DMS79 treated with DMSO at 0.1 percent for 48 hours (cell line): ENCODE data around the gene AGAP4.
"Not testable (repeated sequence)": the region's sequence is repeated elsewhere in the genome, so short reads cannot be mapped to it uniquely, and the experiment has no call there.

ENCODE experiments used
- DNase-seq: peaks from one replicate; lab custom pipeline; 2025; lab: John Stamatoyannopoulos, UW

AGAP4 gene

GRCh38 chr10:45847400-45847799 is at the start of gene AGAP4:
AGAP4 (minus strand) TSS chr10:45847500; CDS start chr10:45847347, 153 bp downstream.
- not testable (repeated sequence) for DNase-seq

GRCh38 chr10:45890721-45891120 is 43.4 kb upstream of the AGAP4 start:
- not testable (repeated sequence) for DNase-seq

GRCh38 chr10:45889539-45890230 is 42.4 kb upstream of the AGAP4 start:
- DNase-seq: not testable (repeated sequence)

GRCh38 chr10:45882880-45883279 is 35.6 kb upstream of the AGAP4 start:
- not testable (repeated sequence) for DNase-seq

- DNase-seq: not testable (repeated sequence)
These were observed 18.1 kb upstream of the AGAP4 start for GRCh38 chr10:45865404-45865803.

- DNase-seq: not testable (repeated sequence)
These were observed 17.0 kb upstream of the AGAP4 start for GRCh38 chr10:45864264-45864663.

GRCh38 chr10:45863632-45864031 is 16.3 kb upstream of the AGAP4 start:
- not testable (repeated sequence) for DNase-seq

- not testable (repeated sequence) for DNase-seq
These were observed 10.6 kb upstream of the AGAP4 start for GRCh38 chr10:45857931-45858330.

GRCh38 chr10:45848467-45848866 is 1.2 kb upstream of the AGAP4 start:
- DNase-seq: not testable (repeated sequence)

- DNase-seq: not testable (repeated sequence)
These were observed 24.4 kb downstream of the AGAP4 start for GRCh38 chr10:45822918-45823317.

GRCh38 chr10:45820107-45820830 is 27.0 kb downstream of the AGAP4 start:
- DNase-seq: not testable (repeated sequence)

GRCh38 chr10:45819552-45819951 is 27.7 kb downstream of the AGAP4 start:
- no peak for DNase-seq

- no peak for DNase-seq
These were observed 29.4 kb downstream of the AGAP4 start for GRCh38 chr10:45817912-45818311.

GRCh38 chr10:45817130-45817859 is 30.0 kb downstream of the AGAP4 start:
- DNase-seq: no peak

GRCh38 chr10:45814146-45814545 is 33.2 kb downstream of the AGAP4 start:
- DNase-seq: not testable (repeated sequence)

- DNase-seq: not testable (repeated sequence)
These were observed 34.3 kb downstream of the AGAP4 start for GRCh38 chr10:45812959-45813358.

GRCh38 chr10:45811075-45811474 is 36.2 kb downstream of the AGAP4 start:
- no peak for DNase-seq

- no peak for DNase-seq
These were observed 37.5 kb downstream of the AGAP4 start for GRCh38 chr10:45809837-45810236.

GRCh38 chr10:45804996-45805395 is 42.3 kb downstream of the AGAP4 start:
- not testable (repeated sequence) for DNase-seq

- DNase-seq: not testable (repeated sequence)
These were observed 44.0 kb downstream of the AGAP4 start for GRCh38 chr10:45803060-45804010.

- not testable (repeated sequence) for DNase-seq
These were observed 52.5 kb downstream of the AGAP4 start for GRCh38 chr10:45794761-45795160.
